PFSK-1 (cell line): ENCODE results near the gene RFX3.

Experiments
- FOXP2 ChIP-seq: optimal IDR thresholded peaks from 2 replicates; pipeline ENCODE3; 2011; ENCODE audit warnings: borderline replicate concordance, control low read depth, inconsistent platforms; ENCODE audit not compliant: insufficient read depth; ENCODE audit errors: extremely low read length, extremely low read depth
- POLR2AphosphoS5 ChIP-seq: IDR thresholded peaks from 2 replicates; pipeline ENCODE4 v1.6.1; 2012; ENCODE audit warnings: low read depth, mild to moderate bottlenecking, control low read depth, low read length, moderate library complexity
- REST ChIP-seq, 2 experiments: IDR thresholded peaks; 2 replicates each; pipeline versions ENCODE4 v1.6.1 to v1.8.0; 2011 to 2012; ENCODE audit warnings: low read depth in 2 of 2, low read length in 2 of 2, control low read depth in 1 of 2, inconsistent platforms in 1 of 2, mild to moderate bottlenecking in 1 of 2, moderate library complexity in 1 of 2; ENCODE audit not compliant: insufficient read depth in 1 of 2
- SIN3A ChIP-seq: IDR thresholded peaks from 2 replicates; pipeline ENCODE4 v1.6.1; 2012; ENCODE audit warnings: mild to moderate bottlenecking, low read length, moderate library complexity, borderline replicate concordance; ENCODE audit not compliant: insufficient read depth
- TAF1 ChIP-seq: IDR thresholded peaks from 2 replicates; pipeline ENCODE4 v1.6.1; 2012; ENCODE audit warnings: low read length, control low read depth, borderline replicate concordance; ENCODE audit not compliant: insufficient read depth

RFX3 gene

GRCh38 chr9:3321186-3321585, 204.6 kb downstream of the RFX3 start:
- TF ChIP-seq FOXP2 = no peak
- TF ChIP-seq POLR2AphosphoS5 = no peak
- TF ChIP-seq REST (IDR thresholded peaks at IDR 0.05; ENCODE audit: insufficient read depth in 1 of 2, low read depth in 2 of 2, low read length in 2 of 2) = no peak
- no peak for TF ChIP-seq SIN3A
- no peak for TF ChIP-seq TAF1

GRCh38 chr9:3308609-3309008, 217.2 kb downstream of the RFX3 start:
- TF ChIP-seq FOXP2 = no peak
- no peak for TF ChIP-seq TAF1
- TF ChIP-seq POLR2AphosphoS5 = no peak
- TF ChIP-seq REST (IDR thresholded peaks at IDR 0.05; ENCODE audit: insufficient read depth in 1 of 2, low read depth in 2 of 2, low read length in 2 of 2) = no peak
- TF ChIP-seq SIN3A = no peak

GRCh38 chr9:3299872-3300271, 225.9 kb downstream of the RFX3 start:
- no peak for TF ChIP-seq FOXP2
- no peak for TF ChIP-seq REST (IDR thresholded peaks at IDR 0.05; ENCODE audit: insufficient read depth in 1 of 2, low read depth in 2 of 2, low read length in 2 of 2)
- no peak for TF ChIP-seq TAF1
- TF ChIP-seq POLR2AphosphoS5 = no peak
- TF ChIP-seq SIN3A = no peak

- no peak for TF ChIP-seq TAF1
- TF ChIP-seq FOXP2 = no peak
- no peak for TF ChIP-seq REST (IDR thresholded peaks at IDR 0.05; ENCODE audit: insufficient read depth in 1 of 2, low read depth in 2 of 2, low read length in 2 of 2)
- no peak for TF ChIP-seq POLR2AphosphoS5
- no peak for TF ChIP-seq SIN3A
Measured at GRCh38 chr9:3296536-3296935, 229.3 kb downstream of the RFX3 start.

GRCh38 chr9:3292311-3292710, 233.5 kb downstream of the RFX3 start:
- no peak for TF ChIP-seq REST (IDR thresholded peaks at IDR 0.05; ENCODE audit: insufficient read depth in 1 of 2, low read depth in 2 of 2, low read length in 2 of 2)
- TF ChIP-seq POLR2AphosphoS5 = no peak
- no peak for TF ChIP-seq SIN3A
- no peak for TF ChIP-seq FOXP2
- no peak for TF ChIP-seq TAF1
